Ishikawa (cell line): ENCODE data around the gene NUDT2.

Experiments used
- CEBPB ChIP-seq: IDR thresholded peaks from 2 replicates; pipeline ENCODE4 v1.6.1; 2012
- CREB1 ChIP-seq: IDR thresholded peaks from 2 replicates; pipeline ENCODE4 v1.6.1; 2012; ENCODE audit warnings: low read depth
- EGR1 ChIP-seq: IDR thresholded peaks from 2 replicates; pipeline ENCODE4 v1.6.1; 2012
- EP300 ChIP-seq: IDR thresholded peaks from 2 replicates; pipeline ENCODE4 v1.6.1; 2012; ENCODE audit warnings: borderline replicate concordance
- FOXM1 ChIP-seq: IDR thresholded peaks from 2 replicates; pipeline ENCODE4 v1.6.1; 2012; ENCODE audit warnings: low read depth, borderline replicate concordance
- NFIC ChIP-seq: IDR thresholded peaks from 2 replicates; pipeline ENCODE4 v1.6.1; 2012
- RAD21 ChIP-seq: IDR thresholded peaks from 2 replicates; pipeline ENCODE4 v1.6.1; 2012; ENCODE audit warnings: low read depth
- REST ChIP-seq: IDR thresholded peaks from 2 replicates; pipeline ENCODE4 v1.6.1; 2012; ENCODE audit warnings: low read depth, mild to moderate bottlenecking
- TAF1 ChIP-seq: IDR thresholded peaks from 2 replicates; pipeline ENCODE4 v1.6.1; 2012; ENCODE audit warnings: low read depth, mild to moderate bottlenecking
- TCF12 ChIP-seq: IDR thresholded peaks from 2 replicates; pipeline ENCODE4 v1.6.1; 2012; ENCODE audit warnings: low read depth
- TEAD4 ChIP-seq: IDR thresholded peaks from 2 replicates; pipeline ENCODE4 v1.6.1; 2012
- YY1 ChIP-seq: IDR thresholded peaks from 2 replicates; pipeline ENCODE4 v1.6.1; 2012; ENCODE audit warnings: low read depth
- ZBTB7A ChIP-seq: IDR thresholded peaks from 2 replicates; pipeline ENCODE4 v1.6.1; 2012; ENCODE audit warnings: low read depth
- TF ChIP-seq, protein P1 (sequence below): IDR thresholded peaks from 2 replicates; pipeline ENCODE4 v1.6.1; 2012
- TF ChIP-seq, protein P2 (sequence below): IDR thresholded peaks from 2 replicates; pipeline ENCODE4 v1.6.1; 2012

NUDT2 gene

DNA sequence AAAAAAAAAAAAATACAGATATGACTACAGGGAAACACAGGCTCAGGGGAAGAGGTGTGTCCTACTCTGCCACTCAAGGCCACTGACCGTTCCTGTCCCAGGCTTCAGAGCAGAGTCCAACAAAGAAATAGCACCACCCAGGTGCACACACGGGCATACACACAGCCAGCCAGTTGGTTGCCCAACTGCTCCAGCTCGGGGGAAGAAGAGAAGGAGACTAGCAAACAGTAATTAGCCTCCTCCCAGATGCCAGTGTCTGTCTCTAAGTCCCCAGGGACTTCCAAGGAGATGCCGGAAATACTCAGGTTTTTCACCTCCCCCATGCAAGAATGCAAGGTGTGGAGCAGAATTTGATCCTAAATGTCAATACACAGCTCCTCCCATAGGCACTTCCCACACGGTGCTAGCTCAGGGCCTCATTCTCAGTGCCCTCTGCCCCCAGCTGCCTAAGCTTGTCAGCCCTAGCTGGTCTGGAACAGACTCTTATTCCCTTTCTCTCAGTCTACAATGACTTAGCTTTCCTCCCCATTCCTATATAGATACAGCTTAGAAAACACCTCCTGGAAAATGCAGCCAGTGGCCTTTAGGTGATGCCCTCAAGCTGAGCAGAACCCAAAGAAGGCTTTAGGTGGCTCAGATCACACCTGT lies 45.7 kb downstream of the NUDT2 start:
- TF ChIP-seq YY1 (no peak), RAD21 (peak; percentile 11; the same call in 1 of the 2 replicates), CEBPB (0 out of 2 replicates have a peak, but pooled peaks have one; percentile 25), TEAD4 (peak; percentile 24; the same call in 1 of the 2 replicates)

DNA sequence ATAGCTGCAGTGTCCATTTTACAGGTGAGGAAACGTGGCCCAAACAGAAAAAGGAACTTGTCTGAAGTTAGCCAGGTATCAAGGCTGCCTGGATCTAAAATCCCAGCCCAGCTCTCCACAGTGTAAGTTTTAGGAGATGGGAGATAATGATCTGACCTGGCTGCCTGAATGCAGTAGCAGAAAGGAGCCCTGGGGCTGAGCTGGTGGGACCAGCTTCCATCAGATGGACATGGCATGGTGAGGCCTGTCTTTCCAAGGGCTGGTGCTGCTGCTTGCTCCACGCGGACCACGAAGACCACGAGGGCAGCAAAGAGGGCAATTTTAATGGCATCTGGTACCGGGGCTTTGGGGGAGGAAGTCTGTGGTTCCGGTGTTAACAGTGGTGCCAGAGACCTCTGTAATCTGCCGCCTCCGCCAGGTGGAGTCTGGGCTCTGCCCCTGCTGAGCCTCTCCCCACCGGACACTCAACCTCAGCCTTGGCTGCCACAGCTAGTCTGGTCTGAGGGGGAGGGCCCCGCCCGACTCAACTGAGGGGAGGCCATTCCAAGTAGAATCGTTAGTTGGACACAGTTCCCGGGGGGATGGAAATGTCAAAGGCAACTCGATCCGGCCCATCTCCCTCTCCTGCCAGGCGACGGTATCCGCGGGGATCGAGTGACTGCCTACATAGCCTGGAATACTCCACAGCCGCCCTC lies 46.7 kb downstream of the NUDT2 start:
- TF ChIP-seq RAD21 (peak; percentile 25; the same call in 1 of the 2 replicates), CREB1 (no peak), YY1 (0 out of 2 replicates have a peak, but pooled peaks have one; percentile 8)
- TF ChIP-seq, protein P1, sequence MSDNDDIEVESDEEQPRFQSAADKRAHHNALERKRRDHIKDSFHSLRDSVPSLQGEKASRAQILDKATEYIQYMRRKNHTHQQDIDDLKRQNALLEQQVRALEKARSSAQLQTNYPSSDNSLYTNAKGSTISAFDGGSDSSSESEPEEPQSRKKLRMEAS = 0 out of 2 replicates have a peak, but pooled peaks have one; percentile 49

DNA sequence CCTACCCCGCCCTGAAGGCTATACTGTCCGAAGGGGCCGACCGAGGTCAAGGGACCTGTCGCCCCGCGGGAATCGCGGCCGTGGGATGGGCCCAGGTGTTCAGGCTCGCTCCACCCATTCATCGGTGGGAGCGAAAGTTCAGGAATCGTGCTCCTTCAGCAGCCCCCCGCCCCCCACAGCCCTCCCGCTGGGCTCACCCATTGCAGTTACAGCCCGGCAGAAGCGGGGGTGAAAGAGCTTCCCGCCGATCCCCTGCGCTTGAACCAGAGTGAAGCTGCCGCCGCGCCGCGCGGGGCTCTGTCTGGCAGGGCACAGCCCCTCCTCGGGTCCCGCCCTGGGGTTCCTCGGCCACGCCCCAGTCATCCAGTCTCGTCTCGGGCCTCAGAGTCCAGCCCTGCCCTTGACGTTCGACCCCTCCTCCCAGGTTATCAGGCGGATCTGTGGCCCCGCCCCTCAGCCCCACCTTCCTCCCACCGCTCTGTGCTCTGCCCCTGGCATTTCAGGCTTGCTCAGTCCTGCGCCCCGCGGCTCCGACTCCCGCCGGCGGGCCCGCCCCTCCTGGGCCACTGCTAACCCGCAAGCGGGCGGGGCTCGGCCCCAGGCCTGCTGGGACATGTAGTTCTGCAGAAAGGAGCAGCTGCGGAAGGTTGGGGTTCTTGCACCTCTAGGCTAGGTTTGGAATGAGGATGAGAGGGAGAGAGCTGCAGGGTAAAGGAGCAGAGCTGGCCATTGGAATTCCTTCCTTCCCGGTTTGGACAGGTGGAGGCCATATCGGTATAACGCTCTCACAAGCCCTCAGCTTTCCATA lies 47.4 kb downstream of the NUDT2 start, which contains the start of gene MYORG:
TSS of gene MYORG (minus strand) at position 303 of the 808 bp plus-strand sequence. CDS start 3,955 bp downstream, outside the sequence.
- no peak for TF ChIP-seq CEBPB
- TF ChIP-seq NFIC = no peak
- TF ChIP-seq ZBTB7A = peak; percentile 76
- TF ChIP-seq EP300 = no peak
- TF ChIP-seq CREB1 = 0 out of 2 replicates have a peak, but pooled peaks have one; percentile 43
- TF ChIP-seq TAF1 = peak; percentile 75
- TF ChIP-seq TEAD4 = peak; percentile 57; the same call in 1 of the 2 replicates
- TF ChIP-seq YY1 = peak; percentile 37; the same call in 1 of the 2 replicates
- TF ChIP-seq EGR1 = 0 out of 2 replicates have a peak, but pooled peaks have one; percentile 8
- TF ChIP-seq TCF12 = peak; percentile 43
- TF ChIP-seq, protein P1 = peak; percentile 21
- TF ChIP-seq REST = no peak

GRCh38 chr9:34377404-34377746 lies 48.0 kb downstream of the NUDT2 start:
- no peak for TF ChIP-seq TCF12
- no peak for TF ChIP-seq REST
- TF ChIP-seq FOXM1 = no peak
- no peak for TF ChIP-seq NFIC
- no peak for TF ChIP-seq TEAD4
- no peak for TF ChIP-seq CREB1
- TF ChIP-seq RAD21 = no peak
- no peak for TF ChIP-seq EP300
- no peak; the same call in 1 of the 2 replicates for TF ChIP-seq ZBTB7A
- TF ChIP-seq, protein P1 = no peak
- TF ChIP-seq YY1 = no peak
- TF ChIP-seq EGR1 = no peak

- TF ChIP-seq CEBPB (no peak), EGR1 (no peak), TCF12 (no peak), NFIC (no peak), REST (no peak), CREB1 (no peak), EP300 (no peak), TAF1 (no peak), TEAD4 (no peak), FOXM1 (no peak), RAD21 (no peak), ZBTB7A (no peak), YY1 (no peak)
- TF ChIP-seq, protein P1 = no peak
- TF ChIP-seq, protein P2, sequence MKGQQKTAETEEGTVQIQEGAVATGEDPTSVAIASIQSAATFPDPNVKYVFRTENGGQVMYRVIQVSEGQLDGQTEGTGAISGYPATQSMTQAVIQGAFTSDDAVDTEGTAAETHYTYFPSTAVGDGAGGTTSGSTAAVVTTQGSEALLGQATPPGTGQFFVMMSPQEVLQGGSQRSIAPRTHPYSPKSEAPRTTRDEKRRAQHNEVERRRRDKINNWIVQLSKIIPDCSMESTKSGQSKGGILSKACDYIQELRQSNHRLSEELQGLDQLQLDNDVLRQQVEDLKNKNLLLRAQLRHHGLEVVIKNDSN = no peak
These were observed 49.1 kb downstream of the NUDT2 start for GRCh38 chr9:34378376-34379060.
